Esophagus muscularis mucosa (tissue), 4 donors: Measurements from ENCODE around the gene CTDSP2.

ENCODE experiments used
- EP300 ChIP-seq: sonication (generic); formaldehyde crosslinking; IDR thresholded peaks from one replicate; pipeline ENCODE4 v1.6.1; 2017; ENCODE audit warnings: antibody characterized with exemption
- POLR2A ChIP-seq: fragments of 450-650 bp; IDR thresholded peaks from one replicate; pipeline ENCODE4 v1.6.1; 2017; ENCODE audit warnings: antibody characterized with exemption, moderate library complexity, mild to moderate bottlenecking, low read depth
- POLR2AphosphoS5 ChIP-seq, 2 donors: sonication (generic); formaldehyde crosslinking; IDR thresholded peaks; one replicate each; pipeline ENCODE4 v1.6.1; 2017; ENCODE audit warnings: antibody characterized with exemption in 2 of 2
- TF ChIP-seq, protein P1 (sequence below), 3 experiments: fragments of 200-600 bp in 2 of 3; fragments of 450-650 bp in 1 of 3; sonication (generic) in 2 of 3; IDR thresholded peaks; one replicate each; pipeline ENCODE4 v1.5.1; 2017 to 2019; ENCODE audit warnings: antibody characterized with exemption in 3 of 3, mild to moderate bottlenecking in 2 of 3, moderate library complexity in 1 of 3

DNA sequence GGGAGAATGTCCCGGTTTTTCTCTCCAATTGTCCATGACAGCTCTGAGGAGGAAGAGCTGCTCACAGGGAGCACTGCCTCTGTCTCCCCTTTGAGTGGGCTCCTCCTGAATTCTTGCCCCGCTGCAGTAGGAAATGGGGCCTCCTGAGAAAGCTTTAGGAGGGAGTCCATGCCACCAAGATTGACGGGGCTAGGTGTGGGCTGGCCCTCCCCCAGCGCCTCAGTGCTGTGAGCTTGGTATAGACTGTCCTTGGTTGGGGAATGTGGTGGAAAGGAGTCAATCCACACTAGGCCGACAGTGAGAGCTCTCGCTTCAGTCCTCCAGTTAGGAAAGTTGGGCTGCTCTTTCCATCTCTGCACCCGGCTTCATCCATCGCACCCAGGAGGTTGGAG, 23.4 kb upstream of the CTDSP2 start:
- TF ChIP-seq, protein P1, sequence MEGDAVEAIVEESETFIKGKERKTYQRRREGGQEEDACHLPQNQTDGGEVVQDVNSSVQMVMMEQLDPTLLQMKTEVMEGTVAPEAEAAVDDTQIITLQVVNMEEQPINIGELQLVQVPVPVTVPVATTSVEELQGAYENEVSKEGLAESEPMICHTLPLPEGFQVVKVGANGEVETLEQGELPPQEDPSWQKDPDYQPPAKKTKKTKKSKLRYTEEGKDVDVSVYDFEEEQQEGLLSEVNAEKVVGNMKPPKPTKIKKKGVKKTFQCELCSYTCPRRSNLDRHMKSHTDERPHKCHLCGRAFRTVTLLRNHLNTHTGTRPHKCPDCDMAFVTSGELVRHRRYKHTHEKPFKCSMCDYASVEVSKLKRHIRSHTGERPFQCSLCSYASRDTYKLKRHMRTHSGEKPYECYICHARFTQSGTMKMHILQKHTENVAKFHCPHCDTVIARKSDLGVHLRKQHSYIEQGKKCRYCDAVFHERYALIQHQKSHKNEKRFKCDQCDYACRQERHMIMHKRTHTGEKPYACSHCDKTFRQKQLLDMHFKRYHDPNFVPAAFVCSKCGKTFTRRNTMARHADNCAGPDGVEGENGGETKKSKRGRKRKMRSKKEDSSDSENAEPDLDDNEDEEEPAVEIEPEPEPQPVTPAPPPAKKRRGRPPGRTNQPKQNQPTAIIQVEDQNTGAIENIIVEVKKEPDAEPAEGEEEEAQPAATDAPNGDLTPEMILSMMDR (IDR thresholded peaks at IDR 0.05), result no peak
- no peak for TF ChIP-seq POLR2A
- TF ChIP-seq POLR2AphosphoS5 (IDR thresholded peaks at IDR 0.05), result no peak
- TF ChIP-seq EP300, result no peak
